ENCODE data around the gene BRD4.

- TF ChIP-seq CTCF (IDR thresholded peaks at IDR 0.05) (no peak), POLR2A (IDR thresholded peaks at IDR 0.05) (no peak), POLR2AphosphoS5 (IDR thresholded peaks at IDR 0.05) (no peak), EP300 (IDR thresholded peaks at IDR 0.05; ENCODE audit: low read depth) (no peak)
Measured at GRCh38 chr19:15354566-15355296, 22.4 kb upstream of the BRD4 start.
